Calu3 (cell line): ENCODE measurements around the gene FER. TPM values are rescaled to one million over a fixed set of nuclear protein-coding genes. Genes with fewer than 3 reads are reported as not detected.

Experiments
- BruUV-seq: library from RNA; stranded (reverse); fragments of 400-500 nt; replicated peaks from 2 replicates; lab custom pipeline; 2021; lab: Mats Ljungman, UMichigan
- CTCF ChIA-PET: fragments of 300-600 bp; sonication (Branson Sonifier 250); formaldehyde crosslinking; loops from one replicate; lab custom pipeline; 2022; ENCODE audit warnings: antibody characterized with exemption; lab: Charles Lee
- DNase-seq: peaks from one replicate; pipeline ENCODE4 v3.0.0; 2022
- H3K27ac Mint-ChIP-seq: one replicate; pipeline ENCODE4 v1.8.0; 2022; ENCODE audit warnings: mixed read lengths; ENCODE audit not compliant: unreplicated experiment
- H3K27me3 Mint-ChIP-seq: one replicate; pipeline ENCODE4 v1.8.0; 2022; ENCODE audit warnings: mixed read lengths; ENCODE audit not compliant: unreplicated experiment
- H3K36me3 Mint-ChIP-seq: one replicate; pipeline ENCODE4 v1.8.0; 2022; ENCODE audit warnings: mild to moderate bottlenecking, moderate library complexity, mixed read lengths; ENCODE audit not compliant: insufficient read depth, unreplicated experiment
- H3K4me1 Mint-ChIP-seq: one replicate; pipeline ENCODE4 v1.8.0; 2022; ENCODE audit warnings: mild to moderate bottlenecking, low read depth, mixed read lengths; ENCODE audit not compliant: unreplicated experiment
- H3K4me3 Mint-ChIP-seq: one replicate; pipeline ENCODE4 v1.8.0; 2022; ENCODE audit warnings: mild to moderate bottlenecking, low read depth, moderate library complexity, mixed read lengths; ENCODE audit not compliant: unreplicated experiment
- H3K9me3 Mint-ChIP-seq: one replicate; pipeline ENCODE4 v1.8.0; 2022; ENCODE audit warnings: low read depth, mixed read lengths; ENCODE audit not compliant: unreplicated experiment
- CTCF ChIP-seq: fragments of 200-600 bp; IDR thresholded peaks from one replicate; pipeline ENCODE4 v1.8.0; 2022; ENCODE audit warnings: antibody characterized with exemption; ENCODE audit not compliant: unreplicated experiment
- intact Hi-C: fragments of 100-400 bp; cut with micrococcal nuclease; formaldehyde crosslinking; loops from one replicate; pipeline ENCODE4 v1.10.0; 2022; ENCODE audit not compliant: unreplicated experiment
- total RNA-seq: library from RNA; stranded (reverse); gene quantifications from 2 replicates; pipeline ENCODE4 v1.2.3, GENCODE V29; 2022

The FER gene
- total RNA-seq, 1 experiment from 2014 or later, result 32.9 TPM

GRCh38 chr5:109196087-109196822 lies 448.6 kb downstream of the FER start:
- Mint-ChIP-seq H3K4me3 (no peak overlapping the region), H3K27ac (no peak overlapping the region), H3K4me1 (peaks cover 18% of the 10 kb centered on the region), H3K27me3 (no peaks in the 10 kb centered on the region), H3K9me3 (no peaks in the 10 kb centered on the region), H3K36me3 (no peaks in the 10 kb centered on the region)
- CTCF ChIA-PET, result interaction anchor here (0.6 to 0.7 kb wide), 2 partner anchors 214 to 554 kb away, joined by 7 to 12 read pairs; partner anchors contain the start of gene PJA2
- BruUV-seq, result no TSS peak
- no peak for TF ChIP-seq CTCF
- DNase-seq, result no peak
- intact Hi-C loops, result no loop called here

GRCh38 chr5:109196823-109197160 lies 449.1 kb downstream of the FER start:
- Mint-ChIP-seq H3K4me3 (no peak overlapping the region), H3K9me3 (no peaks in the 10 kb centered on the region), H3K27ac (no peak overlapping the region), H3K27me3 (no peaks in the 10 kb centered on the region), H3K4me1 (peaks cover 13% of the 10 kb centered on the region), H3K36me3 (no peaks in the 10 kb centered on the region)
- intact Hi-C loops, result no loop called here
- no peak for DNase-seq
- CTCF ChIA-PET, result interaction anchor here (0.6 to 0.7 kb wide), 2 partner anchors 213 to 555 kb away, joined by 7 to 12 read pairs; partner anchors contain the start of gene PJA2
- BruUV-seq, result no TSS peak
- TF ChIP-seq CTCF, result no peak

GRCh38 chr5:109199289-109199688 lies 451.6 kb downstream of the FER start:
- H3K27me3 Mint-ChIP-seq, result no peaks in the 10 kb centered on the region
- H3K27ac Mint-ChIP-seq, result no peak overlapping the region
- no TSS peak for BruUV-seq
- DNase-seq, result no peak
- no peaks in the 10 kb centered on the region for H3K9me3 Mint-ChIP-seq
- no peaks in the 10 kb centered on the region for H3K36me3 Mint-ChIP-seq
- no peaks in the 10 kb centered on the region for H3K4me1 Mint-ChIP-seq
- no peak for TF ChIP-seq CTCF
- CTCF ChIA-PET, result interaction anchor here (0.8 kb wide), 1 partner anchor 1939 kb away, joined by 5 read pairs; no protein-coding TSS in a partner anchor
- intact Hi-C loops, result no loop called here
- no peak overlapping the region for H3K4me3 Mint-ChIP-seq

GRCh38 chr5:109199799-109200620 lies 452.3 kb downstream of the FER start:
- no peaks in the 10 kb centered on the region for H3K36me3 Mint-ChIP-seq
- no peak for DNase-seq
- CTCF ChIA-PET, result no interaction called here
- no peaks in the 10 kb centered on the region for H3K4me1 Mint-ChIP-seq
- no TSS peak for BruUV-seq
- no peak overlapping the region for H3K4me3 Mint-ChIP-seq
- intact Hi-C loops, result no loop called here
- peaks cover 3% of the 10 kb centered on the region for H3K9me3 Mint-ChIP-seq
- H3K27me3 Mint-ChIP-seq, result no peaks in the 10 kb centered on the region
- no peak overlapping the region for H3K27ac Mint-ChIP-seq
- TF ChIP-seq CTCF, result no peak
